GM21825 (cell line): ENCODE measurements around the gene PHKG2.

Experiments
- ATAC-seq: cut with Tn5 transposase; IDR thresholded peaks from one replicate; pipeline ENCODE4 v1.9.1; 2021; ENCODE audit warnings: mild to moderate bottlenecking, moderate library complexity; ENCODE audit not compliant: unreplicated experiment

Gene PHKG2

GRCh38 chr16:30773826-30774225 is 25.6 kb downstream of the PHKG2 start:
- no peak for ATAC-seq

GRCh38 chr16:30774367-30775130 is 26.3 kb downstream of the PHKG2 start:
- ATAC-seq, result no peak

- ATAC-seq, result peak; percentile 4
These were observed 26.8 kb downstream of the PHKG2 start for GRCh38 chr16:30775131-30775391.

- peak; percentile 55 for ATAC-seq
These were observed 27.4 kb downstream of the PHKG2 start for GRCh38 chr16:30775392-30776188.

- no peak for ATAC-seq
These were observed 29.5 kb downstream of the PHKG2 start for GRCh38 chr16:30777591-30778297.

- no peak for ATAC-seq
These were observed 30.5 kb downstream of the PHKG2 start for GRCh38 chr16:30778549-30779244.

- no peak for ATAC-seq
These were observed 31.4 kb downstream of the PHKG2 start for GRCh38 chr16:30779596-30779995.

GRCh38 chr16:30780021-30780420 is 31.8 kb downstream of the PHKG2 start:
- ATAC-seq, result no peak

- no peak for ATAC-seq
These were observed 32.3 kb downstream of the PHKG2 start for GRCh38 chr16:30780549-30780948.

GRCh38 chr16:30782486-30783279 is 34.5 kb downstream of the PHKG2 start:
- ATAC-seq, result no peak

GRCh38 chr16:30783280-30784109 is 35.3 kb downstream of the PHKG2 start:
- no peak for ATAC-seq

- ATAC-seq, result no peak
These were observed 36.0 kb downstream of the PHKG2 start for GRCh38 chr16:30784215-30784614.

- no peak for ATAC-seq
These were observed 37.2 kb downstream of the PHKG2 start for GRCh38 chr16:30785126-30786106.

GRCh38 chr16:30786115-30786935 is 38.1 kb downstream of the PHKG2 start:
- ATAC-seq, result no peak

GRCh38 chr16:30786936-30787612 is 38.8 kb downstream of the PHKG2 start, which contains the start of gene ZNF629:
Gene ZNF629, minus strand, starts transcription at chr16:30787205. Its CDS starts 2,723 bp downstream, at chr16:30784482.
- no peak for ATAC-seq

GRCh38 chr16:30787613-30788378 is 39.6 kb downstream of the PHKG2 start:
- no peak for ATAC-seq
